H9 (cell line): ENCODE data around the gene ZFYVE27. TPM values are rescaled to one million over a fixed set of nuclear protein-coding genes. Genes with fewer than 3 reads are reported as not detected.

Source experiments
- DNase-seq: peaks from one replicate; pipeline ENCODE4 v3.0.0-alpha.2; 2017
- H2AFZ ChIP-seq: one replicate; pipeline ENCODE4 v1.6.1; 2013; ENCODE audit warnings: mild to moderate bottlenecking, low read length, control low read depth, moderate library complexity
- H2AK5ac ChIP-seq: 2 replicates; pipeline ENCODE4 v1.6.1; 2013; ENCODE audit warnings: low read length, control low read depth, mixed read lengths; ENCODE audit not compliant: insufficient read length
- H2BK120ac ChIP-seq: one replicate; pipeline ENCODE4 v1.6.1; 2013; ENCODE audit warnings: low read depth, mild to moderate bottlenecking, low read length, control low read depth, inconsistent platforms; ENCODE audit not compliant: poor library complexity, severe bottlenecking
- H2BK12ac ChIP-seq: 2 replicates; pipeline ENCODE4 v1.6.1; 2013; ENCODE audit warnings: low read length, control low read depth, mixed read lengths, low read depth; ENCODE audit not compliant: insufficient read length
- H2BK15ac ChIP-seq: 2 replicates; pipeline ENCODE4 v1.6.1; 2013; ENCODE audit warnings: low read depth, low read length, control low read depth
- H2BK20ac ChIP-seq: one replicate; pipeline ENCODE4 v1.6.1; 2013; ENCODE audit warnings: low read depth, mild to moderate bottlenecking, low read length, control low read depth, inconsistent platforms; ENCODE audit not compliant: poor library complexity, severe bottlenecking
- H2BK5ac ChIP-seq: 2 replicates; pipeline ENCODE4 v1.6.1; 2013; ENCODE audit warnings: low read length, control low read depth, mixed read lengths; ENCODE audit not compliant: insufficient read length
- H3K14ac ChIP-seq: 2 replicates; pipeline ENCODE4 v1.6.1; 2013; ENCODE audit warnings: low read length, control low read depth; ENCODE audit not compliant: insufficient read depth
- H3K18ac ChIP-seq: 2 replicates; pipeline ENCODE4 v1.6.1; 2013; ENCODE audit warnings: low read depth, mild to moderate bottlenecking, mixed read lengths, low read length, control low read depth; ENCODE audit not compliant: insufficient read length
- H3K23ac ChIP-seq: 2 replicates; pipeline ENCODE4 v1.6.1; 2013; ENCODE audit warnings: low read length, control low read depth, mixed read lengths, low read depth; ENCODE audit not compliant: insufficient read length
- H3K23me2 ChIP-seq: 2 replicates; pipeline ENCODE4 v1.6.1; 2013; ENCODE audit warnings: low read depth, mild to moderate bottlenecking, mixed read lengths, low read length, control low read depth; ENCODE audit not compliant: insufficient read length, poor library complexity, severe bottlenecking
- H3K27ac ChIP-seq: 2 replicates; pipeline ENCODE4 v1.5.1; 2013; ENCODE audit warnings: low read length, control low read depth, mixed read lengths, low read depth; ENCODE audit not compliant: insufficient read length
- H3K27me3 ChIP-seq: 2 replicates; pipeline ENCODE4 v1.6.1; 2013; ENCODE audit warnings: low read length, control low read depth, inconsistent platforms; ENCODE audit not compliant: insufficient read depth
- H3K4ac ChIP-seq: 2 replicates; pipeline ENCODE4 v1.6.1; 2013; ENCODE audit warnings: low read depth, mild to moderate bottlenecking, control low read depth, inconsistent platforms, low read length, moderate library complexity
- H3K4me1 ChIP-seq: 2 replicates; pipeline ENCODE4 v1.6.1; 2013; ENCODE audit warnings: low read length, control low read depth, inconsistent platforms; ENCODE audit not compliant: insufficient read depth
- H3K4me2 ChIP-seq: 2 replicates; pipeline ENCODE4 v1.6.1; 2013; ENCODE audit warnings: low read length, control low read depth, mixed read lengths; ENCODE audit not compliant: insufficient read length, insufficient read depth
- H3K56ac ChIP-seq: 2 replicates; pipeline ENCODE4 v1.6.1; 2013; ENCODE audit warnings: low read depth, mild to moderate bottlenecking, mixed read lengths, low read length, control low read depth; ENCODE audit not compliant: insufficient read length
- H3K79me1 ChIP-seq: 2 replicates; pipeline ENCODE4 v1.6.1; 2013; ENCODE audit warnings: low read depth, mild to moderate bottlenecking, moderate library complexity, low read length, control low read depth, inconsistent platforms; ENCODE audit not compliant: insufficient read depth, poor library complexity, severe bottlenecking
- H3K79me2 ChIP-seq: 2 replicates; pipeline ENCODE4 v1.6.1; 2013; ENCODE audit warnings: low read length, control low read depth, inconsistent platforms; ENCODE audit not compliant: insufficient read depth
- H3K9ac ChIP-seq: 2 replicates; pipeline ENCODE4 v1.6.1; 2013; ENCODE audit warnings: low read length, control low read depth, mixed read lengths; ENCODE audit not compliant: insufficient read length; ENCODE audit errors: extremely low read depth
- H3K9me3 ChIP-seq: one replicate; pipeline ENCODE4 v1.6.1; 2013; ENCODE audit warnings: low read depth, low read length, inconsistent platforms; ENCODE audit not compliant: control insufficient read depth
- H3T11ph ChIP-seq: one replicate; pipeline ENCODE4 v1.6.1; 2013; ENCODE audit warnings: mild to moderate bottlenecking, low read length, control low read depth, inconsistent platforms
- H4K20me1 ChIP-seq: one replicate; pipeline ENCODE4 v1.6.1; 2013; ENCODE audit not compliant: control insufficient read depth, insufficient read length, insufficient read depth
- H4K5ac ChIP-seq: 2 replicates; pipeline ENCODE4 v1.6.1; 2013; ENCODE audit warnings: low read depth, mild to moderate bottlenecking, mixed read lengths, low read length, control low read depth; ENCODE audit not compliant: insufficient read length
- H4K8ac ChIP-seq: replicated peaks from 2 replicates; pipeline ENCODE4 v1.6.1; 2013; ENCODE audit warnings: low read length, control low read depth, mixed read lengths, low read depth; ENCODE audit not compliant: insufficient read length
- H4K91ac ChIP-seq: 2 replicates; pipeline ENCODE4 v1.6.1; 2013; ENCODE audit warnings: low read depth, mild to moderate bottlenecking, moderate library complexity, mixed read lengths, low read length, control low read depth; ENCODE audit not compliant: insufficient read length
- H3K27ac Mint-ChIP-seq, 3 experiments: 2 replicates in 2 of 3; 3 replicates in 1 of 3; pipeline ENCODE4 v1.8.0; 2020 to 2021; ENCODE audit warnings: mixed read lengths in 3 of 3, mild to moderate bottlenecking in 1 of 3, moderate library complexity in 1 of 3
- H3K27me3 Mint-ChIP-seq: 2 replicates; pipeline ENCODE4 v1.8.0; 2021; ENCODE audit warnings: low read depth, mild to moderate bottlenecking, moderate library complexity, mixed read lengths
- H3K36me3 Mint-ChIP-seq, 3 experiments: 2 replicates in 2 of 3; 3 replicates in 1 of 3; pipeline ENCODE4 v1.8.0; 2020 to 2021; ENCODE audit warnings: low read depth in 3 of 3, mixed read lengths in 3 of 3; ENCODE audit not compliant: insufficient read depth in 1 of 3
- H3K4me1 Mint-ChIP-seq, 2 experiments: 2 replicates each; pipeline ENCODE4 v1.8.0; 2020; ENCODE audit warnings: mixed read lengths in 2 of 2
- H3K4me3 Mint-ChIP-seq, 2 experiments: 2 replicates in 1 of 2; 3 replicates in 1 of 2; pipeline ENCODE4 v1.8.0; 2020 to 2021; ENCODE audit warnings: mild to moderate bottlenecking in 2 of 2, mixed read lengths in 2 of 2, moderate library complexity in 1 of 2
- H3K9me3 Mint-ChIP-seq, 2 experiments: 2 replicates in 1 of 2; 3 replicates in 1 of 2; pipeline ENCODE4 v1.8.0; 2020; ENCODE audit warnings: mild to moderate bottlenecking in 2 of 2, mixed read lengths in 2 of 2, moderate library complexity in 1 of 2
- CTCF ChIP-seq: fragments of 200-600 bp; sonication (generic); conservative IDR thresholded peaks from 3 replicates; pipeline ENCODE4 v1.8.0; 2021; ENCODE audit warnings: antibody characterized with exemption, mild to moderate bottlenecking
- WGBS: extraction: QIAGEN DNeasy Blood & Tissue Kit; methylation state at CpG from one replicate; pipeline ENCODE4 v1.1.7; 2013; ENCODE audit warnings: missing lambda C conversion rate, low lambda C conversion rate, mixed read lengths; ENCODE audit not compliant: insufficient read length; ENCODE audit errors: extremely low coverage; 5-methylcytosine and 5-hydroxymethylcytosine counted together
- total RNA-seq: library from RNA; stranded (reverse); gene quantifications from 2 replicates; pipeline ENCODE4 v1.2.1, GENCODE V29; 2021

ZFYVE27 gene
- total RNA-seq, 1 experiment from 2014 or later: 33.2 TPM

GRCh38 chr10:97789770-97790397 is 53.0 kb downstream of the ZFYVE27 start:
- Histone ChIP-seq H2BK5ac (no peak overlapping the region), H3K23ac (no peak overlapping the region), H3K4me1 (no peaks in the 10 kb centered on the region), H2BK15ac (no peak overlapping the region), H4K5ac (no peak overlapping the region), H3K9me3 (no peaks in the 10 kb centered on the region), H4K20me1 (peaks cover 4% of the 10 kb centered on the region), H3K79me2 (no peaks in the 10 kb centered on the region), H3K4ac (no peak overlapping the region), H3K14ac (no peak overlapping the region), H3K18ac (no peak overlapping the region), H2BK20ac (no peak overlapping the region), H2AK5ac (no peak overlapping the region), H3K79me1 (no peaks in the 10 kb centered on the region), H3K23me2 (no peaks in the 10 kb centered on the region), H2BK12ac (no peak overlapping the region), H3T11ph (no peak overlapping the region), H3K9ac (no peak overlapping the region), H3K56ac (no peak overlapping the region), H3K27me3 (no peaks in the 10 kb centered on the region), H4K8ac (no peak overlapping the region), H3K27ac (no peak overlapping the region), H2AFZ (no peak overlapping the region), H3K4me2 (no peak overlapping the region), H4K91ac (no peak overlapping the region), H2BK120ac (no peak overlapping the region)
- Mint-ChIP-seq H3K4me1 (peaks cover 7 to 12% of the 10 kb centered on the region in 2 experiments), H3K9me3 (no peaks in the 10 kb centered on the region), H3K27me3 (peaks cover 7% of the 10 kb centered on the region), H3K27ac (no peak overlapping the region), H3K36me3 (no peaks in the 10 kb centered on the region), H3K4me3 (no peak overlapping the region)
- TF ChIP-seq CTCF: no peak
- no CpG with 5 or more reads among the region's 6 CpGs for WGBS
- DNase-seq: no peak
